BLaER1 treated with 17β-estradiol and CSF1 and Interleukin-3, amounts not matched to agents 10 nM and 100 nM (cell line): ENCODE data around the gene BCAN.

Experiments used
- H3K27ac ChIP-seq, 11 experiments: shearing (Covaris generic); formaldehyde crosslinking; 2 replicates each; pipeline ENCODE4 v1.8.1; 2022
- H3K27me3 ChIP-seq, 11 experiments: shearing (Covaris generic); formaldehyde crosslinking; 2 replicates each; pipeline ENCODE4 v1.8.1; 2022
- H3K36me3 ChIP-seq, 11 experiments: shearing (Covaris generic); formaldehyde crosslinking; 2 replicates each; pipeline ENCODE4 v1.8.1; 2022
- H3K4me1 ChIP-seq, 10 experiments: shearing (Covaris generic); formaldehyde crosslinking; 2 replicates each; pipeline ENCODE4 v1.8.1; 2022
- H3K4me2 ChIP-seq, 11 experiments: shearing (Covaris generic); formaldehyde crosslinking; 2 replicates each; pipeline ENCODE4 v1.8.1; 2022
- H3K4me3 ChIP-seq, 10 experiments: shearing (Covaris generic); formaldehyde crosslinking; 2 replicates each; pipeline ENCODE4 v1.8.1; 2022
- H3K9ac ChIP-seq, 11 experiments: shearing (Covaris generic); formaldehyde crosslinking; 2 replicates each; pipeline ENCODE4 v1.8.1; 2022
- H3K9me3 ChIP-seq, 11 experiments: shearing (Covaris generic); formaldehyde crosslinking; replicated peaks in 1 of 11; 2 replicates each; pipeline ENCODE4 v1.8.1; 2022
- H4K20me1 ChIP-seq, 11 experiments: shearing (Covaris generic); formaldehyde crosslinking; 2 replicates each; pipeline ENCODE4 v1.8.1; 2022
- Cebpa-rat ChIP-seq, 11 experiments: shearing (Covaris generic); IDR thresholded peaks; 2 replicates each; pipeline ENCODE4 v1.8.1; 2022

Gene BCAN

DNA sequence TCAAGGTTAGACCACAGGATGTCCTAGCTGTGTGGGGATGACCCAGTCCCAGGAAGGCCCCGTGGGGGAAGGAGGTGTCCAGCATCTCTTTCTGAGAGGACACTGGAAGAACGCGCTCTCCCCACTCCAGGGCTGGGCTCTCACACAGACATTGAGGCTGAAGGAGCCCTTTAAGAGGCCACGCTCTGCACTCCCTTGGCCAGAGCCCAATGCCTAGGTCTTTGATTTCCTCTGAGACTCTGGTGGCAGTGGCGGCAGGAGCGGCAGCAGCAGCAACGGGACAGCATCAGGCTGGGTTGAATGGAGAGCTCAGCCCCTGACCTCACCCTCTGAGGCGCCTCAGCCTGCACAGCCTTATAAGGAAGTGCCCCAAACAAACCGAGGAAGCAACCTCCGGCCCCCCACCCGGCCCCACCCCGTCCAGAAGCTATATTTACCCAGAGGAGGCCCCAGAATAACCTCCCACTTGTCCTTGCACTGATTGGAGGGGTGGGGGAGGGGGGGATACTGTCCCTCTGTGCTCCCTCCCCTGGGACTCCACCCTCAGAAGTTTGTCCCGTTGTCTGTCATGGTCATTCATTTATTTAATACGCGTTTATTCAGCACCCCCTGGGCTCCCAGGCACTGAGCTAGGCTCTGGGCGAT lies 23.0 kb downstream of the BCAN start:
- no peak for TF ChIP-seq Cebpa-rat (IDR thresholded peaks at IDR 0.05)
- Histone ChIP-seq H3K9me3 (no peaks in the 10 kb centered on the region), H3K27me3 (no peaks in the 10 kb centered on the region), H3K4me2 (peak overlapping the region; percentile 86 to 99 (median 95)), H3K4me1 (peaks cover 76 to 99% (median 97%) of the 10 kb centered on the region in 10 experiments), H3K27ac (peak overlapping the region in 10 of 11 experiments; percentile 0 to 70 (median 54); a peak in 13 of 22 replicates), H3K4me3 (peak overlapping the region in 6 of 10 experiments; percentile 5 to 48 (median 28); a peak in 7 of 20 replicates), H3K36me3 (no peaks in the 10 kb centered on the region), H3K9ac (peak overlapping the region in 10 of 11 experiments; percentile 10 to 75 (median 54); a peak in 14 of 22 replicates), H4K20me1 (peaks cover 0 to 14% (median 0%) of the 10 kb centered on the region in 11 experiments; a peak in 4 of 22 replicates)

DNA sequence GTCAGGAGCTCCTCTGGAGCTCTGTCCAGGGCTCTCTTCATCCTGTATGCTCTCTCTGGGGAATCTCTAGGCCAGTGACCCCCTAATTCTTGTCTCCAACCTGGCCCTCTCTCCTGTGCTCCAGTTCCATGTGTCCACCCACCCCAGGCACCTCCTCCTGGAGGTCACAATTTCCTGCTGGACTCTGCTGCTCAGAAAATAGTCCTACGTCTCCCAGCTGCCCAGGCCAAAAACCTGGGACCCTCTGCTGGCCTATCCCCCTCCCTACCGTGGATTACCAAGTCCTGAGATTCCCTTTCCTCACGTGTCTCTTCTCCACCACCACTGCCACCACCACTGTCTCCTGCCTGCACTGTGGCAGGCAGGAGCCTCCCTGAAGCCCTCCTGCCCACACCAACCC lies 23.6 kb downstream of the BCAN start:
- Histone ChIP-seq H3K27me3 (no peaks in the 10 kb centered on the region), H3K9ac (peak overlapping the region in 8 of 11 experiments; percentile 10 to 52 (median 25); a peak in 9 of 22 replicates), H3K9me3 (no peaks in the 10 kb centered on the region), H3K27ac (peak overlapping the region in 7 of 11 experiments; percentile 10 to 54 (median 23); a peak in 10 of 22 replicates), H3K4me2 (peak overlapping the region; percentile 86 to 99 (median 95)), H4K20me1 (peaks cover 0 to 12% (median 0%) of the 10 kb centered on the region in 11 experiments; a peak in 4 of 22 replicates), H3K36me3 (no peaks in the 10 kb centered on the region), H3K4me3 (no peak overlapping the region), H3K4me1 (peaks cover 72 to 99% (median 97%) of the 10 kb centered on the region in 10 experiments)
- TF ChIP-seq Cebpa-rat (IDR thresholded peaks at IDR 0.05), result no peak

DNA sequence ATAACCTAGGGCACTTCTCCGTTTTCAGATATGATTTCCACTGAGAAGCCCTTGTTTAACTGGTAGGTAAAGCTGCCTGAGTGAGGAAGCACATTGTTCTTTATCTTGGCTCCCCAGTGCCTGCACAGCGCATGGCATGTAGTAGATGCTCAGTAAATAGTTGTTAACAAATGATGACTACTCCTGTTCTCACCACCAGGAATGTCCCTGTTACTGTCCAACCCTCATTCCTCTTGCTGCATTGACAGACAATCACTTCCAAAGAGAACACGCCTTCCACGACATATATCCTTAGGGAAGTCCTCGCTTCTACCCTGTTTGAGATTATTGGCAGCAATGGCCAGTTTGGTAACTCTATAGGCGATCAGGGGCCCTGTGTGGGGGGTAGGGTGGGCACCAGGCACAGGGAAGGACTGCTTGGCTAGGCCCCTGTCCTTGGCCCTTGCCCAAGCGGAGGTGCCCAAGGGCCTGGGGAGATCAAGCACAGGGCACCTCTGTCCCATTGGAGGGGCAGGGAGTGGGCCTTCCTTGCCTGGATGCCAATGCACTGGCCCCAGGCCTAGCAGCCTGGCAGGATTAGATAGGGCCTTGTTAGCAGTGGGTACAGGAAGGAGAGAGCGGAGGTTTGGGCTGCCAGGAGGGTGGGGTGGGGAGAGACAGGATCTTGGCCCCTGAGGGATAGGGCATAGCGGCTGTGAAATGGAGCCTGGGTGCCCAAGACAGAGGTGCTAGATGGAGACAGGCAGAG lies 25.1 kb downstream of the BCAN start:
- Histone ChIP-seq H3K36me3 (no peaks in the 10 kb centered on the region), H3K9me3 (no peaks in the 10 kb centered on the region), H3K27ac (peak overlapping the region in 5 of 11 experiments; percentile 1 to 42 (median 10); a peak in 2 of 22 replicates), H3K27me3 (peaks cover 0 to 13% (median 0%) of the 10 kb centered on the region in 11 experiments; a peak in 3 of 22 replicates), H4K20me1 (peaks cover 0 to 2% (median 0%) of the 10 kb centered on the region in 11 experiments; a peak in 2 of 22 replicates), H3K4me3 (no peak overlapping the region), H3K9ac (peak overlapping the region in 4 of 11 experiments; percentile 2 to 55 (median 41); a peak in 2 of 22 replicates), H3K4me2 (peak overlapping the region; percentile 32 to 98 (median 86); a peak in 21 of 22 replicates), H3K4me1 (peaks cover 57 to 93% (median 91%) of the 10 kb centered on the region in 10 experiments)
- no peak for TF ChIP-seq Cebpa-rat (IDR thresholded peaks at IDR 0.05)

DNA sequence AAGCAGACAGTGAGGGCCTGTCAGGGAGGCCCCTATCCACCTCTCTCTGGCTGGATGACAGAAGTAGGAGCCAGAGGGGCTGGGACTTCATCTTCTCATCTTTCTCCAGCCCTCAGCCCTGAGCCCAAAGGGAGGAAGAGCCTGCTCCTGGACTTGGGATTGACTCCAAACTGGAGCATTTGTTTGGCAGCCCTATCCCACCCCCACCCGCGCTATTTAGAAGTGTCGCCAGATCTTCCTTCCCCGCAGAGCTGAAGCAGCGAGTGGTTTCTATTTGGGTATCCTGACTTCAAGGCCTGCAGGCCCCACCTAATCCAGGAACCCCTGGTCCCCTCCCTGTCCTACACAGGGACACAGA lies 25.7 kb downstream of the BCAN start:
- H3K9ac ChIP-seq, result peak overlapping the region in 6 of 11 experiments; percentile 2 to 55 (median 32); a peak in 7 of 22 replicates

DNA sequence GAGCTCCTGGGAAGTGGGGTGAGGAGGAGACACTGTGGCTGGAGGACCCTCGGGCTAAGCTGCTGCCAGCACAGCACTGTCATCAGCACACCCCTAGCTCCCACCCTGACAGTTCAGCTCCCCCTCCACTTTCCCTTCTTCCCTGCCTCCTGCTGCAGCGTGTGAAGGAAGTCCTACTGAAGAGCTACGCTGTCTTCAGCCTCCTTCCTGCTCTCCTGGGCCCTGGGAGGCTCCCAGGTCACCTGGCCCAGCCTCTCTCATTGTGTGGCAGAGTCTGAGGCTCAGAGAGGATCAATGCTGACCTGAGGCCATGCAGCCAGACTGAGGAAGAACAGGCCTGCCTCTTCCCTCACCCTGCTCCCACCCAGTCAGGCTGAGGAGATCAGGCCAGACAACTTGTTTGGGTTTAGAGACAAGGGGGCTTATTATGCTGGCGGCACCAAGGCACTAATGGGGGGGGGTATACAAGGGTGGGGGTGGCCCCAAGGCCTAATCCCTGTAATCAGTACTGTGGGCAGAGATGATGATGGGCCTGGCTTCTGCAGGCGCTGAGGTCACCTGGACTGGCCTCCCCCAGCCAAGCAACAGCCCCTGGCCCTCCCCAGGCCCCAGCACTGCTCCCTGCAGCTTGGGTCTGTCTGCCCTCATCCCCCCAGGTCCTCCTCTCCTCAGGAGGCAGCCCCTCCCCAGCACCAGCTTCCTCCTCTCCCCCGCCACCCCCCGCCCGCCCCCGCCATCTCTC lies 26.2 kb downstream of the BCAN start:
- Histone ChIP-seq H3K4me1 (peaks cover 46 to 82% (median 79%) of the 10 kb centered on the region in 10 experiments), H3K27ac (peak overlapping the region in 3 of 11 experiments; percentile 1 to 42 (median 8); a peak in 2 of 22 replicates), H3K9ac (peak overlapping the region in 7 of 11 experiments; percentile 2 to 55 (median 31); a peak in 8 of 22 replicates)

More for the DNA sequence above, 25.7 kb downstream of the BCAN start:
- Histone ChIP-seq H3K36me3 (no peaks in the 10 kb centered on the region), H3K27me3 (peaks cover 0 to 17% (median 0%) of the 10 kb centered on the region in 11 experiments; a peak in 3 of 22 replicates), H3K4me3 (no peak overlapping the region), H3K9me3 (no peaks in the 10 kb centered on the region), H3K4me1 (peaks cover 51 to 88% (median 85%) of the 10 kb centered on the region in 10 experiments), H4K20me1 (no peaks in the 10 kb centered on the region; a peak in 1 of 22 replicates), H3K27ac (peak overlapping the region in 5 of 11 experiments; percentile 1 to 42 (median 10); a peak in 3 of 22 replicates), H3K4me2 (peak overlapping the region; percentile 32 to 98 (median 56); a peak in 21 of 22 replicates)
- TF ChIP-seq Cebpa-rat (IDR thresholded peaks at IDR 0.05), result no peak

DNA sequence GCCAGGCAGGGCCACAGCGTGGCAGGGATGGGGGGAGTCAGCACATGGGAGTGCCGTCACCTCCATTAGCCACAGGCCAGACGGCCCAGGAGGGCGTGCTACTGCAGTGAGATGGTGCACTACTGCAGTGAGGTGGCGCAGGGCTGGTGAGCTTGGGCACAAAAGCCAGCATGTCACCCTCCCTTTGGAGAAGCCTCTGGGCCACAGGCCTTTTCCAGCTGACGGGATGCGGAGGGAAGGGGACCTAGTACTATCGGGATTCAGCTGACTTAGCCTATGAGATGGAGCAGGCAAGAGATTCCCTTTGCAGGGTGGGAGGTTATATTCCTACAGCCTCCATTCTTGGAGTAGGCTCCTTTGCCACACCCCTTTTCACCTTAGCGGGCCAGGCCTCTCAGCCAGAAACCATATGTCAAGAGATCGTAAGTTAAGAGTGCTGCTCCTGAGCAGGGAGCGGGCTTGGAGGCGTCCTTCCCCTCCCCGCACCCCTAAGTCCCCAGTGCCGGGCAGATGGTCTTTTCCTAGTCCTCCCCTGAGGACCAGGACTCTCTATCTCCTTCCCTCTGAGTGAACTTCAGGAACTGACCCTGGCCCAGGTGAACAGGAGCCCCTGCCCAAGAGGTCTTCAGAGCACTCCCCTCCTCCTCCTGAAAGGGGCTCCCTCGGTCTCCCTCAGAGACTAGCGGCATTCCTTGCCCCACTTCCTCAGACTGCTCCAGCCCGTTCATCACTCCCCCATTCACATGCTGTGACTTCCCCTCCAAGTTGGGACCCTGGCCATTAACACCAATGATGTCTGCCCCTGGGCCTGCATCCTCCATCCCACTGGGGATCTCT lies 27.1 kb downstream of the BCAN start:
- H3K9me3 ChIP-seq, result no peaks in the 10 kb centered on the region
- peaks cover 0 to 17% (median 0%) of the 10 kb centered on the region in 11 experiments; a peak in 3 of 22 replicates for H3K27me3 ChIP-seq
- H3K4me3 ChIP-seq, result no peak overlapping the region
- H3K9ac ChIP-seq, result peak overlapping the region in 1 of 11 experiments; percentile 13; a peak in 1 of 22 replicates
- peak overlapping the region in 9 of 11 experiments; percentile 17 to 88 (median 74); a peak in 16 of 22 replicates for H3K4me2 ChIP-seq
- no peaks in the 10 kb centered on the region for H3K36me3 ChIP-seq
- peaks cover 37 to 79% (median 72%) of the 10 kb centered on the region in 10 experiments for H3K4me1 ChIP-seq
- peaks cover 0 to 4% (median 0%) of the 10 kb centered on the region in 11 experiments; a peak in 1 of 22 replicates for H4K20me1 ChIP-seq
- no peak for TF ChIP-seq Cebpa-rat (IDR thresholded peaks at IDR 0.05)
- no peak overlapping the region for H3K27ac ChIP-seq

More for the DNA sequence above, 26.2 kb downstream of the BCAN start:
- TF ChIP-seq Cebpa-rat (IDR thresholded peaks at IDR 0.05), result no peak
- H3K4me3 ChIP-seq, result no peak overlapping the region
- H3K9me3 ChIP-seq, result no peaks in the 10 kb centered on the region
- peaks cover 0 to 17% (median 0%) of the 10 kb centered on the region in 11 experiments; a peak in 3 of 22 replicates for H3K27me3 ChIP-seq
- H3K36me3 ChIP-seq, result no peaks in the 10 kb centered on the region
- H3K4me2 ChIP-seq, result peak overlapping the region; percentile 32 to 98 (median 56); a peak in 21 of 22 replicates
- peaks cover 0 to 2% (median 0%) of the 10 kb centered on the region in 11 experiments; a peak in 1 of 22 replicates for H4K20me1 ChIP-seq

DNA sequence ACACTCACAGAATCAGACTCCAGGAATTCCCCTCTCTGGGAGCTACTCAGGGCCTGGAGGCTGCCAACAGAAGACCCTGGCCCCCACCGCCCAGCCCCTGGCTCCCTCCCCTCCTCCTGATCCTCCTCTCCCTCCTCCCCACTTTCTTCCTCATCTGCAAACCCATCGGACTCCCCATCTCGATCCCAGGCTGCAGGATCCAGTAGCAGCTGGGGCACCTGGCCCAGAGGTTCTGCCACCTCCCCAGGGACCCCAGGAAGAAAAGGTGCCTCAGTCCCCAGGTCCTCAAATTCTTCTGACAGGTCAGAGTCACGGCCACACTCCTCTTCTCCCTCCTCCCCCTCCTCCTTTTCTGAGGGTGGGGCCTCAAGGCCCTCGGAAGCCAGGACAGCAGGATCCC lies 27.9 kb downstream of the BCAN start:
- Histone ChIP-seq H3K27me3 (peaks cover 0 to 20% (median 5%) of the 10 kb centered on the region in 11 experiments; a peak in 11 of 22 replicates), H3K9me3 (no peaks in the 10 kb centered on the region), H3K9ac (peak overlapping the region in 3 of 11 experiments; percentile 30 to 37 (median 33); a peak in 2 of 22 replicates), H3K4me1 (peaks cover 29 to 72% (median 64%) of the 10 kb centered on the region in 10 experiments), H4K20me1 (peaks cover 0 to 4% (median 0%) of the 10 kb centered on the region in 11 experiments; a peak in 1 of 22 replicates), H3K4me3 (no peak overlapping the region), H3K36me3 (no peaks in the 10 kb centered on the region), H3K4me2 (peak overlapping the region in 10 of 11 experiments; percentile 26 to 88 (median 74); a peak in 18 of 22 replicates), H3K27ac (no peak overlapping the region)
- no peak for TF ChIP-seq Cebpa-rat (IDR thresholded peaks at IDR 0.05)
